ENCODE data around the gene ZMYND8. TPM values are rescaled to one million over a fixed set of nuclear protein-coding genes. Genes with fewer than 3 reads are reported as not detected.
"Not testable (repeated sequence)": the region's sequence is repeated elsewhere in the genome, so short reads cannot be mapped to it uniquely, and the experiment has no call there.

The ZMYND8 gene
- polyA plus RNA-seq, 1 donor from 2014 or later, result 16.7 TPM

- Mint-ChIP-seq H3K36me3 (peaks cover 9% of the 10 kb centered on the region), H3K27ac (no peak overlapping the region), H3K27me3 (peaks cover 2% of the 10 kb centered on the region), H3K9me3 (no peaks in the 10 kb centered on the region), H3K4me1 (peaks cover 0 to 4% (median 3%) of the 10 kb centered on the region in 3 donors), H3K4me3 (no peak overlapping the region)
Measured at GRCh38 chr20:47183367-47183766, 173.1 kb downstream of the ZMYND8 start.

GRCh38 chr20:47181056-47181862, 175.2 kb downstream of the ZMYND8 start:
- H3K4me1 Mint-ChIP-seq, result peaks cover 0 to 3% (median 3%) of the 10 kb centered on the region in 3 donors
- H3K36me3 Mint-ChIP-seq, result peaks cover 8% of the 10 kb centered on the region
- H3K27me3 Mint-ChIP-seq, result no peaks in the 10 kb centered on the region
- no peak overlapping the region for H3K4me3 Mint-ChIP-seq
- H3K27ac Mint-ChIP-seq, result peak overlapping the region in 1 of 3 donors; percentile 16
- H3K9me3 Mint-ChIP-seq, result no peaks in the 10 kb centered on the region

- no peak overlapping the region for H3K27ac Mint-ChIP-seq
- H3K27me3 Mint-ChIP-seq, result no peaks in the 10 kb centered on the region
- no peak overlapping the region for H3K4me3 Mint-ChIP-seq
- no peaks in the 10 kb centered on the region for H3K9me3 Mint-ChIP-seq
- H3K36me3 Mint-ChIP-seq, result peaks cover 5% of the 10 kb centered on the region
- peaks cover 0 to 3% (median 3%) of the 10 kb centered on the region in 3 donors for H3K4me1 Mint-ChIP-seq
Measured at GRCh38 chr20:47179267-47179666, 177.2 kb downstream of the ZMYND8 start.

- Mint-ChIP-seq H3K9me3 (no peaks in the 10 kb centered on the region), H3K4me3 (no peak overlapping the region), H3K27ac (no peak overlapping the region), H3K27me3 (no peaks in the 10 kb centered on the region), H3K4me1 (peaks cover 0 to 3% (median 3%) of the 10 kb centered on the region in 3 donors), H3K36me3 (peaks cover 5% of the 10 kb centered on the region)
Measured at GRCh38 chr20:47178851-47179250, 177.6 kb downstream of the ZMYND8 start.

GRCh38 chr20:47178277-47178676, 178.2 kb downstream of the ZMYND8 start:
- H3K9me3 Mint-ChIP-seq, result no peaks in the 10 kb centered on the region
- H3K4me3 Mint-ChIP-seq, result no peak overlapping the region
- no peak overlapping the region for H3K27ac Mint-ChIP-seq
- peaks cover 0 to 3% (median 3%) of the 10 kb centered on the region in 3 donors for H3K4me1 Mint-ChIP-seq
- peaks cover 5% of the 10 kb centered on the region for H3K36me3 Mint-ChIP-seq
- no peaks in the 10 kb centered on the region for H3K27me3 Mint-ChIP-seq

GRCh38 chr20:47176217-47176616, 180.3 kb downstream of the ZMYND8 start:
- not testable (repeated sequence) for H3K27me3 Mint-ChIP-seq, H3K36me3 Mint-ChIP-seq, H3K4me3 Mint-ChIP-seq, H3K27ac Mint-ChIP-seq, H3K4me1 Mint-ChIP-seq, H3K9me3 Mint-ChIP-seq

GRCh38 chr20:47175493-47175892, 181.0 kb downstream of the ZMYND8 start:
- peaks cover 7% of the 10 kb centered on the region for H3K27me3 Mint-ChIP-seq
- no peaks in the 10 kb centered on the region for H3K9me3 Mint-ChIP-seq
- H3K27ac Mint-ChIP-seq, result peak overlapping the region in 1 of 3 donors; percentile 35
- H3K4me3 Mint-ChIP-seq, result no peak overlapping the region
- H3K4me1 Mint-ChIP-seq, result no peaks in the 10 kb centered on the region
- peaks cover 3% of the 10 kb centered on the region for H3K36me3 Mint-ChIP-seq

- Mint-ChIP-seq H3K27me3 (peaks cover 7% of the 10 kb centered on the region), H3K4me3 (no peak overlapping the region), H3K4me1 (no peaks in the 10 kb centered on the region)
Measured at GRCh38 chr20:47174456-47175243, 181.8 kb downstream of the ZMYND8 start.

GRCh38 chr20:47173596-47174216, 182.8 kb downstream of the ZMYND8 start:
- Mint-ChIP-seq H3K9me3 (no peaks in the 10 kb centered on the region), H3K27ac (no peak overlapping the region), H3K4me3 (no peak overlapping the region), H3K4me1 (no peaks in the 10 kb centered on the region), H3K27me3 (peaks cover 7% of the 10 kb centered on the region), H3K36me3 (peaks cover 3% of the 10 kb centered on the region)

More at GRCh38 chr20:47174456-47175243, 181.8 kb downstream of the ZMYND8 start:
- Mint-ChIP-seq H3K9me3 (no peaks in the 10 kb centered on the region), H3K36me3 (peaks cover 3% of the 10 kb centered on the region), H3K27ac (no peak overlapping the region)

- no peaks in the 10 kb centered on the region for H3K9me3 Mint-ChIP-seq
- peaks cover 12% of the 10 kb centered on the region for H3K27me3 Mint-ChIP-seq
- no peak overlapping the region for H3K27ac Mint-ChIP-seq
- no peaks in the 10 kb centered on the region for H3K4me1 Mint-ChIP-seq
- H3K4me3 Mint-ChIP-seq, result no peak overlapping the region
- no peaks in the 10 kb centered on the region for H3K36me3 Mint-ChIP-seq
Measured at GRCh38 chr20:47172579-47172978, 183.9 kb downstream of the ZMYND8 start.

- Mint-ChIP-seq H3K4me1 (peaks cover 0 to 2% (median 0%) of the 10 kb centered on the region in 3 donors), H3K36me3 (peaks cover 3% of the 10 kb centered on the region)
Measured at GRCh38 chr20:47167846-47168245, 188.7 kb downstream of the ZMYND8 start.

GRCh38 chr20:47165376-47165865, 191.1 kb downstream of the ZMYND8 start:
- Mint-ChIP-seq H3K27ac (no peak overlapping the region), H3K36me3 (peaks cover 3% of the 10 kb centered on the region), H3K9me3 (no peaks in the 10 kb centered on the region), H3K27me3 (peaks cover 8% of the 10 kb centered on the region), H3K4me1 (peaks cover 0 to 2% (median 0%) of the 10 kb centered on the region in 3 donors), H3K4me3 (no peak overlapping the region)

More at GRCh38 chr20:47167846-47168245, 188.7 kb downstream of the ZMYND8 start:
- no peaks in the 10 kb centered on the region for H3K9me3 Mint-ChIP-seq
- H3K4me3 Mint-ChIP-seq, result no peak overlapping the region
- H3K27me3 Mint-ChIP-seq, result peaks cover 13% of the 10 kb centered on the region
- H3K27ac Mint-ChIP-seq, result no peak overlapping the region

GRCh38 chr20:47164140-47164539, 192.4 kb downstream of the ZMYND8 start:
- H3K9me3 Mint-ChIP-seq, result no peaks in the 10 kb centered on the region
- no peak overlapping the region for H3K4me3 Mint-ChIP-seq
- H3K4me1 Mint-ChIP-seq, result peaks cover 0 to 4% (median 0%) of the 10 kb centered on the region in 3 donors
- peaks cover 8% of the 10 kb centered on the region for H3K27me3 Mint-ChIP-seq
- H3K27ac Mint-ChIP-seq, result no peak overlapping the region
- peaks cover 3% of the 10 kb centered on the region for H3K36me3 Mint-ChIP-seq

GRCh38 chr20:47161411-47161810, 195.1 kb downstream of the ZMYND8 start:
- H3K9me3 Mint-ChIP-seq, result no peaks in the 10 kb centered on the region
- no peak overlapping the region for H3K27ac Mint-ChIP-seq
- peaks cover 0 to 3% (median 0%) of the 10 kb centered on the region in 3 donors for H3K4me1 Mint-ChIP-seq
- H3K36me3 Mint-ChIP-seq, result peaks cover 1% of the 10 kb centered on the region
- peaks cover 1% of the 10 kb centered on the region for H3K27me3 Mint-ChIP-seq
- H3K4me3 Mint-ChIP-seq, result no peak overlapping the region

- Mint-ChIP-seq H3K4me3 (no peak overlapping the region), H3K9me3 (no peaks in the 10 kb centered on the region), H3K4me1 (peaks cover 0 to 2% (median 0%) of the 10 kb centered on the region in 3 donors), H3K27ac (no peak overlapping the region), H3K36me3 (no peaks in the 10 kb centered on the region), H3K27me3 (peaks cover 1% of the 10 kb centered on the region)
Measured at GRCh38 chr20:47160992-47161391, 195.5 kb downstream of the ZMYND8 start.
